Right atrium auricular region (tissue), 2 donors: ENCODE measurements around the gene B3GNT4. TPM values are rescaled to one million over a fixed set of nuclear protein-coding genes. Genes with fewer than 3 reads are reported as not detected.
"Not testable (repeated sequence)": the region's sequence is repeated elsewhere in the genome, so short reads cannot be mapped to it uniquely, and the experiment has no call there.

Source experiments
- DNase-seq: peaks from one replicate; pipeline ENCODE4 v3.0.0-alpha.2; 2019; ENCODE audit warnings: low spot score
- H3K27ac ChIP-seq, 2 donors: fragments of 200-600 bp; sonication (generic); 1 replicate in 1 of 2; 2 replicates in 1 of 2; pipeline ENCODE4 v1.5.1; 2016 to 2019
- H3K27me3 ChIP-seq, 2 donors: fragments of 200-600 bp; sonication (generic); one replicate each; pipeline versions ENCODE4 v1.5.1 to v1.6.0; 2017 to 2019
- H3K36me3 ChIP-seq: fragments of 200-600 bp; sonication (generic); one replicate; pipeline ENCODE4 v1.5.1; 2016
- H3K4me1 ChIP-seq, 2 donors: fragments of 200-600 bp; sonication (generic); one replicate each; pipeline versions ENCODE4 v1.5.1 to v1.6.0; 2017 to 2019
- H3K4me3 ChIP-seq, 2 donors: fragments of 200-600 bp; sonication (generic); 1 replicate in 1 of 2; 2 replicates in 1 of 2; pipeline ENCODE4 v1.5.1; 2017 to 2019; ENCODE audit warnings: mild to moderate bottlenecking in 1 of 2, moderate library complexity in 1 of 2
- H3K9me3 ChIP-seq, 2 donors: fragments of 200-600 bp; sonication (generic); one replicate each; pipeline ENCODE4 v1.5.1; 2019
- CTCF ChIP-seq, 2 donors: fragments of 200-600 bp; sonication (generic); IDR thresholded peaks; one replicate each; pipeline ENCODE4 v1.5.1; 2019; ENCODE audit warnings: antibody characterized with exemption in 2 of 2
- total RNA-seq, 2 donors: library from RNA; depleted of rRNA; stranded (reverse); fragments of >200 nt; gene quantifications; one replicate each; pipeline ENCODE4 v1.1.0, GENCODE V29; 2016

The B3GNT4 gene
- total RNA-seq, 2 donors from 2014 or later: not detected

GRCh38 chr12:122171399-122171798 is 32.1 kb upstream of the B3GNT4 start:
- H3K27ac ChIP-seq: no peak overlapping the region
- H3K4me3 ChIP-seq: no peak overlapping the region
- DNase-seq: no peak
- no peaks in the 10 kb centered on the region for H3K27me3 ChIP-seq
- no peak for TF ChIP-seq CTCF (IDR thresholded peaks at IDR 0.05)
- no peaks in the 10 kb centered on the region for H3K4me1 ChIP-seq
- H3K36me3 ChIP-seq: no peaks in the 10 kb centered on the region
- no peaks in the 10 kb centered on the region for H3K9me3 ChIP-seq

- DNase-seq: no peak
- Histone ChIP-seq H3K27me3 (no peaks in the 10 kb centered on the region), H3K4me3 (no peak overlapping the region), H3K9me3 (no peaks in the 10 kb centered on the region), H3K36me3 (no peaks in the 10 kb centered on the region), H3K27ac (no peak overlapping the region), H3K4me1 (no peaks in the 10 kb centered on the region)
- TF ChIP-seq CTCF (IDR thresholded peaks at IDR 0.05): no peak
Observed at GRCh38 chr12:122172262-122172939, 31.1 kb upstream of the B3GNT4 start.

- Histone ChIP-seq H3K27ac (no peak within 1 kb of the TSS), H3K27me3 (no peaks in the 10 kb centered on the region), H3K4me1 (no peaks in the 10 kb centered on the region), H3K36me3 (no peaks in the 10 kb centered on the region), H3K9me3 (no peaks in the 10 kb centered on the region), H3K4me3 (no peak within 1 kb of the TSS)
- DNase-seq: no peak
- TF ChIP-seq CTCF (IDR thresholded peaks at IDR 0.05): no peak
Observed at GRCh38 chr12:122174155-122174845, 29.2 kb upstream of the B3GNT4 start, which contains the start of gene IL31. IL31 (minus strand) TSS chr12:122174221; CDS start chr12:122174172, 49 bp downstream.

GRCh38 chr12:122176473-122176872 is 27.0 kb upstream of the B3GNT4 start:
- not testable (repeated sequence) for H3K4me3 ChIP-seq, H3K4me1 ChIP-seq, H3K36me3 ChIP-seq, H3K27me3 ChIP-seq, H3K27ac ChIP-seq, DNase-seq, H3K9me3 ChIP-seq

GRCh38 chr12:122182887-122183587 is 20.5 kb upstream of the B3GNT4 start, which contains the start of gene LRRC43:
LRRC43 (plus strand) TSS chr12:122183123; CDS start chr12:122183145, 22 bp downstream.
- no peaks in the 10 kb centered on the region for H3K27me3 ChIP-seq
- H3K36me3 ChIP-seq: no peaks in the 10 kb centered on the region
- peak within 1 kb of the TSS; percentile 43 to 57 for H3K4me3 ChIP-seq
- H3K27ac ChIP-seq: no peak within 1 kb of the TSS
- no peak for TF ChIP-seq CTCF (IDR thresholded peaks at IDR 0.05)
- no peaks in the 10 kb centered on the region for H3K9me3 ChIP-seq
- no peak for DNase-seq
- H3K4me1 ChIP-seq: peaks cover 0 to 7% of the 10 kb centered on the region in 2 donors

GRCh38 chr12:122183588-122183940 is 19.9 kb upstream of the B3GNT4 start:
- peak overlapping the region in 1 of 2 donors; percentile 57 for H3K4me3 ChIP-seq
- H3K27ac ChIP-seq: no peak overlapping the region
- no peaks in the 10 kb centered on the region for H3K9me3 ChIP-seq
- no peak for DNase-seq
- no peak for TF ChIP-seq CTCF (IDR thresholded peaks at IDR 0.05)
- no peaks in the 10 kb centered on the region for H3K36me3 ChIP-seq
- peaks cover 0 to 7% of the 10 kb centered on the region in 2 donors for H3K4me1 ChIP-seq
- no peaks in the 10 kb centered on the region for H3K27me3 ChIP-seq
